Activated CD8-positive, alpha-beta memory T cell treated with anti-CD3 and anti-CD28 coated beads, Interleukin-2, amount 50 U/mL, for 1 hour (primary cell): ENCODE data around the gene SCD.

Experiments used
- DNase-seq: peaks from one replicate; pipeline ENCODE4 v3.0.0-alpha.2; 2020; ENCODE audit errors: extremely low read depth

Gene SCD

DNA sequence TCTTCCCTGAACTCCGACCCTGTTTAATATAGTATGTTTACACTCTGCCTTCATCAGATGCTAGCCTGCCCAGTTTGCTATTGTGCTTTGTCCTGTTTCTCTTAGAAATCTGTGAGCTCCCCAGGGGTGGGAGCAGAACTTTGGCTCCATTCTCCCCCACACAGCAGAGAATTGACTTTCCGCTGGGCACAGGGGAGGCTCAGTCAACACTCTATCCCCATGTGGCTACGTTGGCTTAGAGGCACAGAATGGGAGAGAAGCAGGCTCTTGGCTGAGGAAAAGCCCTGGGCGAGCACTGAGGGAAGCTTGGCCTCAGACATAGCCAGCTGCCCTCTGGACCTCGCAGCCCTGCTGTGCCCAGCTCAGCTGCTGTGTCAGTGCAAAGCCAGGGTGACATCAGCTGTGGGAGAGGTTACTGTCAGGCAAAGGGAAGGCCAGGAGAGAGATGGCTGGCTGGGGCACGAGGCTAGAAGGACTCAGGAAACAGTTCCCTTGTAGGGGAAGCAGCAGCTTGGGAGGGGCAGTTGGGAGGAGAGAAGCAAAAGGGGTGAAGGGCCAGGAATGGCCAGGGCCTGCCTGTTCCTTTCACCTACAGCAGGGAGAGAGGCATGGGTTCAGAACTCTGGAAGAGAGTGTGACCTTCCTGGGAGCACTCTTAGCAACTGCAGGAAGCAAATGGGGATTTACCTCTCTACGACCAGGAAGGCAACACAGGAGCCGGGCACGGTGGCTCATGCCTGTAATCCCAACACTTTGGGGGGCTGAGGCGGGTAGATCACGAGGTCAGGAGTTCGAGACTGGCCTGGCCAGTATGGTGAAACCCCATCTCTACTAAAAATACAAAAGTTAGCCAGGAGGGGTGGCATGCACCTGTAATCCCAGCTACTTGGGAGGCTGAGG, 5.8 kb upstream of the SCD start:
- no peak for DNase-seq

DNA sequence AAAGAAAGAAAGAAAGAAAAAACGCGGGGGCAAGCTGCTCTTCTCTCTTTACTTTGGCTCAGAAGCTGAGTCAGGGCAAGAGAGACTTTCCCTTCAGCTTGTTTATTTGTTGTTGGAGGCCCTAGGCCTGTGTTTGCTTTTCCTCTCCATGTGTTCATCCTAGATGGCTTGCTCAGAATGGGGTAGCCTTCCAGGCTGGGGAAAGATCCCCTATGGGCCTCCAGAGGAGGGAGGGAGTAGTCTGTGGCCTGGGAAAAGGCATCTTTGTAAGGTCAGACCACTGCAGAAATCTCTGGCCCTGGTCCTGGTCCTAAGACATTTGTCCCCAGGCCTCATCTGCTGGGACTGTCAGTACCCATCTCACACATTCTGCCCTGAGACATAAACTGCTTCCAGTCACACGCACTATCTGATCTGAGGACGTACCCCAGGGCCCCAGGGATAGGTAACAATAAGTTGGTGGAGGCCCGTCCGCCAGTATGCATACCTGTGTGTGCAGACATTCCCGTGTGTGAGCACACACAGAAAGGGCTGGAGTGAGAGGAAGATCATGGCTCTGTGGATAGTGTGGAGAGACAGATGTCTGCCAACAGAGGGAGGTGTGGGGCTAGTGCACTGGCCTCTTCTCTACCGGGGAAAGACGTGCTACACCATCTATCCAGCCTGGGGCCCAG, 4.9 kb upstream of the SCD start:
- peak; percentile 18 for DNase-seq

DNA sequence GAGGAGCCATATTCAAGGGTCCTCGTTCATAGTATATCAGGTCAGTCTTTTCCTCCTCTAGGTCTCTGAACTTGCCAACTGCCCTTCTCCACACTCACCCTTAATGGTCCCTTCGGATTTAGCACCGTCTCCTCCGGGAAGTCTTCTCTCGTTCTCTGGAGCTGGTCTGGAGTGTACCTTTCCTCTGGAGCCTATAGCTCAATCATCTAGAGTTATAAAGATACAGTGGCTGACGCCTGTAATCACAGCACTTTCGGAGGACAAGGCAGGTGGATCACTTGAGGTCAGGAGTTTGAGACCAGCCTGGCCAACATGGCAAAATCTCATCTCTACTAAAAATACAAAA, 4.4 kb upstream of the SCD start:
- no peak for DNase-seq

DNA sequence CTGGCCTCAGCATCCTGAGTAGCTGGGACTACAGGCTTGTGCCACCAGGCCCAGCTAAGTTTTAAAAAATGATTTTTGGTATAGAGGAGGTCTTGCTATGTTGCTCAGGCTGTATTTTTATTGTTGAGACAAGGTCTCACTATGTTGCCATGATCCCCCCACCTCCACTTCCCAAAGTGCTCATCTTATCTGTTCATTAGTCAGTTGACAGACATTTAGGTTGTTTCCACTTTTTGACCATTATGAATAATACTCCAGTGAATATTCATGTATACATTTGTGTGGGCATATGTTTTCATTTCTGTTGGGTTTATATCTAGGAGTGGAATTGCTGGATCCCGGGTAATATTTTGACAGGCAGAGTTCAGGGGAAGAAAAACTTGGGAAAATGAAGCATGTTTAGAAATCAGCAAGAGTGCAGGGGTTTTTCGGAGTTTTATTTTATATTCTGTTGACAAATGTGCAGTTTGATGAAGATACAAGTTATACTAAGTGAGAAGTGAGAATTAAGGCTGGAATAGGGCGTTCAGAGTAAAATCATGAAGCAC, 2.7 kb upstream of the SCD start:
- no peak for DNase-seq

DNA sequence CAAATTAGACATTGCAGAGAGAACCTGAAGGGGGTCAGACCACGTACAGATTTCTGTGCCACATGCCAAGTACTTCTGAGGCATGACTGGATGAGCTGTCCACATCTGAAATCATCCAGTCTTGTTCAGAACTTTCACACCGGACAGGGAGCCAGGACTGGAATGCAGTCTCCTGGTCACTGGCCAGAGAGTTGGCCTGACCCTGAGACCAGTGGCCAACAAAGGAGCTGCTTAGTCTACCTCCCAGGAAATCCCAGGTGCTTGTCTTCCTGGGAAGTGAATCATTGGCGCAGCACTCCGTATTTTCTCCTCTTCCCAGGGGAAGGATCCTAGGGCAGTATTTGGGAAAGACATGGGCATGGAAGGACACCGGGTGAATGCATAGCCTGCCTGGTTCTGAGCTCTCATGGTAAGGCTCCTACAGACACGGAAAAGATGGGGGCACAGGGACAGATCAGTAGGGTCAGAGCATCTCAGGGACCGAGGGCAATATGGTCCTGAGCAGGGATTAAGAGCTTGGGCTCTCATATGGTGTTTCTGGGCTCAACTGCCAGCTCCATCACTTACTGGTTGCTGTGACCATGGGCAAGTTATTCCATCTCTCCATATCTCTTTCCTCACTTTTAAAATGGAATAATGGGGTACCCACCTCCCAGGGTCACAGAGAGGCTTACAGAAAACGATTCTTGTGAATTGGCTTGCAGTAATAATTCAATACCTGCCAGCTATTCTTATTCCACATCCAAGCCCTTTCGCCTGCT, 1.3 kb upstream of the SCD start:
- no peak for DNase-seq

DNA sequence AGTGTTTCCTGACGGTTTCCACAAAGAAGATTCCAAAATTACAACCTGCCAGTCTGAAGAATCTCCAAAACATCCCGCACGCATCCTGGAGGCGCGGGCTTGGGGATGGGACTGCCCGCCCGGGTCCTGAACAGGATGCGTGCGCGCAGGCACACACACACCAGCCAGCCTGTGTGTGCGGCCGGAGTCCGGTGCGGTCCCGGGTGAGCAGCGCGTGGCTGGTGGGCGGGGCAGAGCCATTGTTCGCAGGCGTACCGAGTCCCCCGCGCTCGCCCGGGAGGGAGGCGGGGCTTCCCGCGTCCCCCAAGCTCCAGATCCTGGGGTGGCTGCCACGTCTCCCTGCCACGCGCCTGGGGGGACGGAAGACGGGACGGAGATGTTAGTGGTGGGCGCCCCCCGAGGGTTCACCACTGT, 675 bp upstream of the SCD start:
- DNase-seq, result peak; percentile 16

DNA sequence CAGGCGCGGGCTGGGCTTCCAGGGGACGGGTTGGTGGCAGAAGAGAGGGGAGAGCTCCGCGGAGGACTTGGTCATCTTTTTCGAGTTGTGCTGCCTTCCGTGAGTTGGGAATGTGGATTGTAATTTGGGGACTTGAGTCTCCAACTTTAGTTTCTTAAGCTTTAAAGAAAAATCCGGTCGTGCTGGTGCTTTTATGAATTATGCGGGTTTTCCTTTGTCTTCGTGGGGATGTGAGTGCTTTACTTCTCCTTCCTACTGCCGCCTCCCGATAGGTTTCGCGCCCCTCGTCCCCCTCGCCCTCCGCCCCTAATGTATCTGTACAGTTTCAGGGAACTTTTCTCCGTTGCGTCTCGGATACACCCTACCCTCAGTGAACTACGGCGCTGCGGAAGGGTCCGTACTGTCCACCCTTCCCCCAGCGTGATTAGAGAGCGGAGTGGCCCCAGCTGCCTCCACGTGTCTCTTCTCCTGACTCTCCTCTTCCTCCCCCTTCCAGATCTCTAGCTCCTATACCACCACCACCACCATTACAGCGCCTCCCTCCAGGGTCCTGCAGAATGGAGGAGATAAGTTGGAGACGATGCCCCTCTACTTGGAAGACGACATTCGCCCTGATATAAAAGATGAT, 649 bp downstream of the SCD start:
- no peak for DNase-seq

DNA sequence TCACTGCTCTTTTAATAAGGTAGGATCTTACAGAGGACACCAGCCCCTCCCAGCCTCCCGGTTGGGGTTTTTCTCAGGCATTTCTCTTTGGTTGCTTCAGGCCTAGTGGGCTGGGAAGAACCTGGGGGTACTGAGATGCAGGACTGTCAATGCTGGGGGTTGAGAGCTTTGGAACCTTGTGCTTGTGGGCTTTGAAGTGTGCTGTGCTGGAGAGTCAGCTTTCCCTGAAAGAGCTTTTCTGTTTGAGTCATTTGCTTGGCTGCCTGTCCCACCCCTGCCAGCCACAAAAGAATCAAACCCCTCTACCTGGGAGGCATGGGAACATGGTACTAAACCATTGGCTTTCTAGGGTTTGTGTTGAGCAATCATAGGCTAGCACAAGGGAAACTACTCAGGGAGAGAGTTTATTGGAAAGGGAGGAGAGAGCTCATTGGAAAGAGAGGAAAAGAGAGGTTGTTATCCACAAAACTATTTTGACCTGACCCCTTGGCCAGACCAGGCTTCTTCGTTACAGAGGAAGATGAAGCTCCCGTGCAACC, 1.4 kb downstream of the SCD start:
- no peak for DNase-seq

DNA sequence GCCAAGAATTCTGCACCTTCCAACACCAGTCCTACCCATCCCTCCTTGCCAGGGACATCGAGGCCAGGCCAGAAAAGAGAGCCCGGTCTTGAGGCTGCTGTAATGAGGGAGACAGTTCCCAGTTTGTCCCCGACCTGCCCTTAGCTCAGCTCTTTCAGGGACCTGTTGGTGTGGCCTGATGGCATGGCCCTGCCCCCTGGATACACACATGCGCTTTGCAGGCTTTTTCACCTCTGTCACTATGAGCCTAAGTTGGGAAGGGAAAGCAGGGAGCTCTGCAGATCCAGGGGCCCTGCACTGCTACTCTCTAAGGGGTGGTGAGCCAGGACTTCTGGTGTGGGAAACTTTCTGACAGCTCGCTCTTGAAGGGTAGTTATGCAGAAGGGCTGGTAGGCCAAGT, 2.1 kb downstream of the SCD start:
- DNase-seq, result no peak

DNA sequence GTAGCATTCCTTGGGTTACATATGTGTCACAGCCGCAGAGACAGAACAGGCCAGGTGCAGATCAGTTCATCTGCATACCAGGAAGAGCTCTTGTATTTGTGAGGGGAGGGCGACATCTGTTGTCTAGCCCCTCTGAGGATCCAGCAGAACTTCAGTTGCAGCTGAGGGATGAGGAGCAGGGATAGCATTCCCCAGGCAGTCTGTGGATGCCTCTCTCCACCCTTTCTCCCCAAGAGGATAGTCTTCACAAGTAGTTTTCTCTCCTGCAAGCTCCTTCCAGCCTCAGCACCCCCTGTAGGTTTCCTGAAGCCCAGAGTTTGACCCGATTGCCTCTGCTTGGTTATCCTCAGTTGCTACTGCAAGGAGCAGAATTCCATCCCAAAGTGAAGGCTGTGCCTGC, 2.6 kb downstream of the SCD start:
- no peak for DNase-seq

DNA sequence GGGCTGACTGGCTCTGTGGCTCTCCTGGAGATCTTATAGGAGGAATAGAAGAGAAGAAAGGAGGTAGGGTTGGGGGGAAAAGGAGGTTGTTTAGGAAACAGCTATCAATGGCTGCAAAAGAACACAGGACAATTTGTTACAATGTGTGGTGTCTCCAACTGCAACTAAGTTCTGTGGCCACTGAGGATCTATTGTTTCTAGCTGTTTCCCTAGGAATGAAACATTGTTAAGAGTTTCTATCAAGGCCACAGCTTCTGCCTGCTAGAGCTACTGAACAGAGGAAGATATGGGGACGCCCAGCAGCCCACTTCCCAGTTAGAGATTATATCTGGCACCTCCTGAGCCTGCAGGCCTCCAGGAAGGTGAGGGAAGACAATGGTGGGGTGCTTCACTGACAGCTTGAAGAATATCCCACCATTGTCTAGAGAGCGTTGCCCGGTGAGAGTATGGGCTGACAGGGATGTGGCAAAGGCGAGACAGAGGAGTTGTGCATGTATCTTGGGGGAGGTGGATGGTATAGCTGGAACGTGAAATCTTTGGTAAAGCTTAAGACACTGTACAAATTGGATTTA, 4.0 kb downstream of the SCD start:
- no peak for DNase-seq

DNA sequence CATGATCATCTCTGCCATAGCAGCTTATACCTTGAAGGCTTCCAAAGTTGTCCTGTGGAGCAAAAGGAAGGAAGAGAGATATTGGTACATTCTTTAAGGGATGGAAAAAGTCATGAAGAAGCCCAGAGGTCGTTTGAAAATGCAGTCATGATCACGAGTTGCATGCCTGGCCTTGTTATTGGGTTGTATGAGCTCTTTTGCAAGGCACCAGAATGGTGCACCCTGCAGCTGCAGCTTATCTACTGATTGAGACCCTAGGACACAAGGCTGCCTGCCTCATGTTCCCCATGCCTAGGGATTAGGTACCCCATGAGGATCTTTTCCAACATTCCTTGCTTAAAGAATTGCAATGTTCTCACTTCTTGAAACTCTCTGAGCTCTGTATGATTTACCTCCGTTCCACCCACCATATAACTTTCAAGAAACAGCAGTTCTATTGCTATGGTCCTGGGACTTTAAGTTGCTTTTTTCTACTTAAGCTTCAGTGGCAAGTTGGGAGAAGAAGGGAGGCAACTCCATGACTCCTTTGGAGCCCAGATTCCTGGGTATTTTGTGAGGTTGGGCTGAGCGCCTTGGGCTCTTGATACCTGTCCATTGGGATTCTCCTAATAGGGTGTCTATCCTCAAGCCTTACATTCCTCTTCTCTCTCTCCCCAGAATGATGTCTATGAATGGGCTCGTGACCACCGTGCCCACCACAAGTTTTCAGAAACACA, 6.9 kb downstream of the SCD start:
- no peak for DNase-seq

DNA sequence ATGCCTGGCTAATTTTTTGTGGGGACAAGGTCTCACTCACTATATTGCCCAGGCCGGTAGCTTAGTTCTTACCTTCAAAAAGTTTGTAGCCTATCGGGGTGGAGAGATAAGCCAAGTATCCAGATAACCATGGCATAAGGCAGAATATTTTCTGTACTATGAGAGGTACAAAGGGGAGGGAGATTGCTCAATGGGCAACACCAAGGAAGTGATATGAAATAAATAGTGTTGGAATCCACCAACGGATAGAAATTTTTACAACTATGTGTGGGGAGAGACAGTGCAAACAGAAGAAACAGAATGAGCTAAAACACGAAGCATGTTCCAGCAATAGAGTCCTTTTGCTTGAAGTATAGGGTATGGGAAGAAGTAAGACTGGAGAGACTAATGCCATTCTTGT, 8.1 kb downstream of the SCD start:
- DNase-seq, result no peak

DNA sequence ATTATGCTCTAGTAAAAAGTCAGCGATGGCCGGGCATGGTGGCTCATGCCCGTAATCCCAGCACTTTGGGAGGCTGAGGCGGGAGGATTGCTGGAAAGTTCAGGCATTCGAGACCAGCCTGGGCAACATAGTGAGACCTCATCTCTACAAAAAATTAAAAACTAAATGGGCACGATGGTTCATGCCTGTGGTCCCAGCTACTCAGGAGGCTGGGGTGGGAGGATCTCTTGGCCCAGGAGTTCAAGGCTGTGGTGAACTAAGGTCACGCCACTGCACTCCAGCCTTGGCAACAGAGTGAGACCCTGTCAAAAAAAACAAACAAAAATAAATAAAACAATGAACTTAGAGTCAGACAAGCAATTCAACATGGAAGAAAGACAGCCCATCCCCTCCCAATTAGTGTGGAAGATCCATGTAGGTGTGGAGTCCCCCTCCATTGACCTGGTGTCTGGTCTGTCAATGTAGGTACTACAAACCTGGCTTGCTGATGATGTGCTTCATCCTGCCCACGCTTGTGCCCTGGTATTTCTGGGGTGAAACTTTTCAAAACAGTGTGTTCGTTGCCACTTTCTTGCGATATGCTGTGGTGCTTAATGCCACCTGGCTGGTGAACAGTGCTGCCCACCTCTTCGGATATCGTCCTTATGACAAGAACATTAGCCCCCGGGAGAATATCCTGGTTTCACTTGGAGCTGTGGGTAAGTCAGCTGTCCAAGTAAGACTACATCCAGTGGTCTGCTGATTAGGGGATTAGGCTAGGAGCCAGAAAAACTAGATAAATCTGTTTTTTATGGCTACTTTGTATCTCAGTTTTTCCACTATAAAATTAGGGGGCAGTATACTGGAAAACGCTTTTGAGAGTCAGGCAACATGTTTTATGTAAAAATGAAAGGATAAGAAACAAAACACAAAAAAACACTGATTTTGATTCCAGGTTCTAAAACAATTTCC, 9.3 kb downstream of the SCD start:
- no peak for DNase-seq

DNA sequence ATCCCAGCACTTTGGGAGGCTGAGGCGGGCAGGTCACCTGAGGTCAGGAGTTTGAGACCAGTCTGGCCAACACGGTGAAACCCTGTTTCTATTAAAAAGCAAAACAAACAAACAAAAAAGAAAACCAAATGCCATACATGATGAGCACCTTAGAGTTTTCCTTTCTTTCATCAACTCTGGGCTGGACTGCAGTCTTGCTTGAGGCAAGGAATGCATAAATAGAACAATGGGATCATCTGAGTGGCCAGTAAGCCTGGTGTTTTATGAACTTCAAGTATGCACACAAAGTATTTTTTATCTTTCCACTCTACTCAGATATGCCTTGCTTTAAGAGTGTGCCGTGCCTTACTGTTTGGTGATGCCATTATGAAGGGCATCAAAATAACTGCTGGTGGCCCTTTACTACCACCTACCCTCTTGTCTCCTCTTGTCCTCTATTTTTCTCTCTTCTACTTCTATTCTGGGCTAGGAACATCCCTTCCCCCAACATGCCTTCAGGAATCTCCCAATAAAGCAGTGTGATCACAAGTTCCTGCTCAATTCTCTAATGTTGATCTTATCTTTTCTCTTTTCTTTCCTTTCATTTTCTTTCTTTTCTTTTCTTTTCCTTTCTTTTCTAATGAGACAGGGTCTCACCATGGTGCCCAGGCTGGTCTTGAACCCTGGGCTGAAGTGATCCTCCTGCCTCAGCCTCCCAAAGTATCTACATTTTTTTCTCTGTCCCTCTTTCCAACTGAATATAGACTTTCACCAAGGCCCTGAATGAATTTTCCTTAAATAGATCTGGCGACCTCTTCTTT, 10.2 kb downstream of the SCD start:
- no peak for DNase-seq

DNA sequence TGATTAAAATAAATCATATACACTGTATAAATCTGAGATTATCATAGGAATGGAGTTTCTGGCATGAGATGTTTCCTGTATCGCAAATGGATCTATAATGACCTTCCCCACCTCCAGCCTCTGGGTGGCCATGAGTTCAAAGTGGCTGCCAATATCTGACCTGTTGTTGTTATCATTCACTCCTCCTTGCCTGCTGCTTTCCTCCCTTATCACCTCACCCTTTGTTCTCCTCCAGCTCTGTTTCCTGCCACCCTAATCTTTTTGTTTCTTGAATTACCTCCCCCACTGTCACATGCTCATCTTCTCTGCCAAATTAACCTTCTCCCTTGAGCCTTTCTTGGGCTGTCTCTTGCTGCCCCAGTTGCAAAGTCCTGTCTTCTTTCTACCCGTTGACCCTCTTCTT, 12.0 kb downstream of the SCD start:
- no peak for DNase-seq

DNA sequence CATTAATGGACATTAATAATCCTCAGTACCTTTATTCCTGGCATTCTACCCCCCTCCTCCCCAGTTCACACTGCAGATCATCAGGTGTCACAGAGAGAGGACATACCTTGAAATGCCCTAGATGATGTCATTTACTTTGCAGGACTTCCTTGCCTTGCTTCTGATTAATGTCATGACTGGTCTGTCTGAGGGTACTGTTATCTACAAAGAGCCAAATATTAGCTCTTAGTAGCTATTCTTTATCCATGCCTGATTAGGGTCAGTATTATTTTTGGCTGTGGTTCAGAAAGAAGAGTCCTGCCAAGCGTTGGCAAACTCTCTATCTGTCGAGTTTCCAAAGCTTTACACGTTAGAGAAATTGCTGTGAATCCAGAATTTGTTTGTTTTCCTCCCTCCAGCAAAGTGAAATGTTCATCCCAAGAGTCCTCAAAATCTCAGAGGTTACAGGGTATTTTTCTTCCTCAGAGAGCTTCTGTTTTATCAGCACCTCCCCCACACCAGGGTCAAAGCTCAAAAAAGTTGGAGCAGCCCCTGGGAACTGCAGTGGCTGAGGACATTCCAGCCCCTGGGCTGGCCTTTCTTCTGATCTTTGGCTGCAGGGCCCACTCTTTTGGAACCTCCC, 12.6 kb downstream of the SCD start:
- no peak for DNase-seq

DNA sequence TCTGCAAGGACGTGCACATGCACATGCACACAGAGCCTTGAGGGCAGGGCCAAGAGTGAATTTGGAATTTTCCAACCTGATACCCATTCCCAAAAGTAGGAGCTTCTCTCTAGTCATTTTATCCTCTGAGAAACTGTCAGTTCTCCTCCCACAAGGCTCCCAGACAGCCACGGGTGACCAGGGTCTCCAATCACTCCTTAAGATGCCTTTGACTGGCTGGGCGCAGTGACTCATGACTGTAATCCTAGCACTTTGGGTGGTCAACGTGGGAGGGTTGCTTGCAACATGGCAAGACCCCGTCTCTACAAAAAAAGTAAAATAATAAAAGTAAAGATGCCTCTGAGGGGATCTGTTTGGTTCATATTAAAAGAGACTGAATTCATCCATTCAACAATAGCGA, 13.2 kb downstream of the SCD start:
- DNase-seq, result no peak
